ENCODE results near the gene PPP2R2D. TPM values are rescaled to one million over a fixed set of nuclear protein-coding genes. Genes with fewer than 3 reads are reported as not detected.
"Not testable (repeated sequence)": the region's sequence is repeated elsewhere in the genome, so short reads cannot be mapped to it uniquely, and the experiment has no call there.

The PPP2R2D gene
- total and polyA plus RNA-seq, 3 experiments from 2014 or later, result 23.5 to 34.0 (median 24.5) TPM

- H3K27me3 ChIP-seq (ENCODE audit: insufficient read depth, low read length, poor library complexity, severe bottlenecking), result no peaks in the 10 kb centered on the region
- peaks cover 0 to 4% (median 0%) of the 10 kb centered on the region in 3 donors for H3K4me1 Mint-ChIP-seq
- H3K4me1 ChIP-seq (ENCODE audit: insufficient read depth, low read length), result no peaks in the 10 kb centered on the region
- POLR2A ChIA-PET, result no interaction called here
- H3K9me3 Mint-ChIP-seq, result no peaks in the 10 kb centered on the region
- no peaks in the 10 kb centered on the region for H3K27me3 Mint-ChIP-seq
- CTCF ChIA-PET, result interaction anchor here (0.9 to 1.4 kb wide), 4 partner anchors 13 to 77 kb away, joined by 3 to 5 read pairs (median 3); no protein-coding TSS in a partner anchor
- no peak overlapping the region for H3K27ac ChIP-seq (ENCODE audit: low read depth, low read length)
- DNase-seq, result no peak
- no peak overlapping the region for H3K27ac Mint-ChIP-seq
- H3K4me3 ChIP-seq (ENCODE audit: low read length), result no peak overlapping the region
- H3K9me3 ChIP-seq (ENCODE audit: low read length), result no peaks in the 10 kb centered on the region
- no peak overlapping the region for H3K4me3 Mint-ChIP-seq
- H3K36me3 ChIP-seq (ENCODE audit: insufficient read depth, low read length), result peaks cover 40% of the 10 kb centered on the region
- peaks cover 16 to 90% (median 22%) of the 10 kb centered on the region in 3 donors for H3K36me3 Mint-ChIP-seq
Measured at GRCh38 chr10:131946321-131946751, 45.5 kb downstream of the PPP2R2D start.

DNA sequence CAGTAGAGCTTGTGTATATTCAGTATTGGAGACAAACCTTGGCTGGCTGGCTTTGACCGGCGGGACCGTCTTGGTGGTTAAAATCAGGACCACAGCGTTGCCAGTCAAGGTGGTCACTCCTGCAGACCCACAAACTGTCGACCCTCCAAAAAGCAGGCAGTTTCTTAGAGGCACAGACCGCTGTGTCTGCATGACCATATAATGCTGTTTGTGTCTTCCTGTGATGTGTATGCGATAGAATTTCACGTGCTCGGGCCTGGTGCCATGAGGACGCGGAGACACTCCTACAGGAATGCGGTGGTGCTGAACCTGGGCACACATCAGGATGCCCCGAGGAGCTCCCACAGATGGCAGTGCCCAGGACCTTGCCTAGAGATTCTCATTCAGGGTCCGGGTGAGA is 46.1 kb downstream of the PPP2R2D start:
- DNase-seq, result no peak
- ChIA-PET CTCF (interaction anchor here (0.9 to 1.4 kb wide), 3 partner anchors 14 to 76 kb away, joined by 3 to 5 read pairs (median 3); no protein-coding TSS in a partner anchor), POLR2A (no interaction called here)
- H3K27me3 ChIP-seq (ENCODE audit: insufficient read depth, low read length, poor library complexity, severe bottlenecking), result no peaks in the 10 kb centered on the region
- peaks cover 16 to 88% (median 24%) of the 10 kb centered on the region in 3 donors for H3K36me3 Mint-ChIP-seq
- H3K4me1 Mint-ChIP-seq, result peaks cover 0 to 4% (median 0%) of the 10 kb centered on the region in 3 donors
- H3K27me3 Mint-ChIP-seq, result no peaks in the 10 kb centered on the region
- no peak overlapping the region for H3K27ac ChIP-seq (ENCODE audit: low read depth, low read length)
- no peak overlapping the region for H3K4me3 Mint-ChIP-seq
- peak overlapping the region in 3 of 8 donors; percentile 11 to 74 (median 72) for H3K27ac Mint-ChIP-seq
- no peaks in the 10 kb centered on the region for H3K9me3 ChIP-seq (ENCODE audit: low read length)
- H3K4me1 ChIP-seq (ENCODE audit: insufficient read depth, low read length), result no peaks in the 10 kb centered on the region
- H3K4me3 ChIP-seq (ENCODE audit: low read length), result no peak overlapping the region
- H3K36me3 ChIP-seq (ENCODE audit: insufficient read depth, low read length), result peaks cover 40% of the 10 kb centered on the region
- no peaks in the 10 kb centered on the region for H3K9me3 Mint-ChIP-seq

DNA sequence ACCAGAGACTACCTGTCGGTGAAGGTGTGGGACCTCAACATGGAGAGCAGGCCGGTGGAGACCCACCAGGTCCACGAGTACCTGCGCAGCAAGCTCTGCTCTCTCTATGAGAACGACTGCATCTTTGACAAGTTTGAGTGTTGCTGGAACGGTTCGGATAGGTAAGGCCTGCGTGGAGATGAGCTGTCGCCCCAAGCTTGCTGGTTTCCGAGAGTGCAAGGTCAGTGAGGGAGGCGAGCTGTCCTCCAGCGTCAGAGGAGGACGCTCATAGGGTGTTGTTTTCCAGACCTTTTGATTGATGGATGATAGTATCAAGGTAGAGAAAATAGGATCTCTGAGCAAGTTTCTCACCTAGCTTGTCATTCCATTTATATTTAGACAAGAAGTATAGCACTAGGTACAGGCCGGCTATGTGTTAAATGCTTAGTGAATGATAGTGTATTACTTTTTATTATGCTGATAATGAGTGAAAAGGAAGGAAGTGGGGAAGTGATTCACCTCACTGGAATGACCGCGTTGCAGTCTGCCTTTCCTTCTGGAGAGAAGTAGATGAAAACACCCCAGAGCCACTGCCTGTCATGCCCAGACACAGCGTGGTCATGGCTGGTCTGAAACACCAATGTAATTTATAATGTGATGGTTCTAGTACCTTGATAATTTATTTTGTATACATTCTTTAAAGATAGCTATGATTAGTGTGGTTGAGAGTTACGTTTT is 47.0 kb downstream of the PPP2R2D start:
- POLR2A ChIA-PET, result no interaction called here
- H3K9me3 Mint-ChIP-seq, result no peaks in the 10 kb centered on the region

GRCh38 chr10:131948501-131948900 is 47.7 kb downstream of the PPP2R2D start:
- H3K27ac ChIP-seq (ENCODE audit: low read depth, low read length), result no peak overlapping the region
- H3K27me3 Mint-ChIP-seq, result no peaks in the 10 kb centered on the region
- no peak for DNase-seq
- H3K4me1 Mint-ChIP-seq, result no peaks in the 10 kb centered on the region
- H3K36me3 ChIP-seq (ENCODE audit: insufficient read depth, low read length), result peaks cover 40% of the 10 kb centered on the region
- CTCF ChIA-PET, result interaction anchor here (2.3 kb wide), 1 partner anchor 74 kb away, joined by 6 read pairs; no protein-coding TSS in a partner anchor
- H3K4me3 ChIP-seq (ENCODE audit: low read length), result no peak overlapping the region
- no peaks in the 10 kb centered on the region for H3K9me3 Mint-ChIP-seq
- no peaks in the 10 kb centered on the region for H3K9me3 ChIP-seq (ENCODE audit: low read length)
- H3K36me3 Mint-ChIP-seq, result peaks cover 16 to 77% (median 25%) of the 10 kb centered on the region in 3 donors
- H3K27ac Mint-ChIP-seq, result no peak overlapping the region
- no peaks in the 10 kb centered on the region for H3K27me3 ChIP-seq (ENCODE audit: insufficient read depth, low read length, poor library complexity, severe bottlenecking)
- POLR2A ChIA-PET, result no interaction called here
- H3K4me1 ChIP-seq (ENCODE audit: insufficient read depth, low read length), result no peaks in the 10 kb centered on the region
- no peak overlapping the region for H3K4me3 Mint-ChIP-seq

More for the DNA sequence above, 47.0 kb downstream of the PPP2R2D start:
- no peak for DNase-seq
- Mint-ChIP-seq H3K27ac (peak overlapping the region in 2 of 8 donors; percentile 47 to 61), H3K36me3 (peaks cover 16 to 81% (median 25%) of the 10 kb centered on the region in 3 donors), H3K27me3 (no peaks in the 10 kb centered on the region), H3K4me1 (no peaks in the 10 kb centered on the region), H3K4me3 (no peak overlapping the region)
- no peaks in the 10 kb centered on the region for H3K4me1 ChIP-seq (ENCODE audit: insufficient read depth, low read length)
- H3K9me3 ChIP-seq (ENCODE audit: low read length), result no peaks in the 10 kb centered on the region
- no peaks in the 10 kb centered on the region for H3K27me3 ChIP-seq (ENCODE audit: insufficient read depth, low read length, poor library complexity, severe bottlenecking)
- H3K27ac ChIP-seq (ENCODE audit: low read depth, low read length), result no peak overlapping the region
- H3K4me3 ChIP-seq (ENCODE audit: low read length), result no peak overlapping the region
- peaks cover 40% of the 10 kb centered on the region for H3K36me3 ChIP-seq (ENCODE audit: insufficient read depth, low read length)
- CTCF ChIA-PET, result interaction anchor here (2.3 kb wide), 1 partner anchor 75 kb away, joined by 6 read pairs; no protein-coding TSS in a partner anchor

DNA sequence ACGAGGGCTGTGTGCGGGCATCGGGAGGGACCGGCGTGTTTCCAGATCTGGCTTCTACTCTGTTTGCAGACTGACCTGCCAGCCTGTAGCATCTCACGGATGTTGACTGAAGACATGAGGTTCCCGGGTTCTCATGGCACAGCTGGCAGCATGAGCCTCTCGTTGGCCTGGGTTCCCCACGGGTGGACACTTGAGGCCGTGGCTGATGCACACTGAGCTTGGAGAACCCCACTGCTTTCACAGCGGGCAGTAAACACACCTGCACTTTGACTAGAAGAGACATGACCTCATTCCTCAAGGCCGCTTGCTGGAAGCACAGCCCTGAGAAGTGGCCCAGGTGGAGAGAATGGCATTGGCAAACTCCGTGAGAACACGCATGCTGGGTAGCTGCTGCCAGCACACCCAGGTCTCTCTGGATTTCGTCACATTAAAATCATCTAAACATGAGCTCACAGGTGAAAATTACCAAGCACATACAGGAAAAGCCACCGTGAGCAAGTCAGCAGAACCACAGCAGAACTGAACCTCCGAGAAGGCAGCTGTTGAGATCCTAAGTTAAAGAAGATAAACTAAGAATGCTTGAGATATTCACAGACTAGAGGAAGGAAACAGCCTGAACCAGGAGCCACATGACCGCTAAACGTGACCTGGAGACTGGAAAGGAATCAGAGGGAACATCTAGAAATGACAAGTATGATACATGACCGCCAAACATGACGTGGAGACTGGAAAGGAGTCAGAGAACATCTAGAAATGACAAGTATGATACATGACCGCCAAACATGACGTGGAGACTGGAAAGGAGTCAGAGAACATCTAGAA is 48.4 kb downstream of the PPP2R2D start:
- peaks cover 12 to 78% (median 26%) of the 10 kb centered on the region in 3 donors for H3K36me3 Mint-ChIP-seq
- H3K27ac Mint-ChIP-seq, result no peak overlapping the region
- no peak for DNase-seq
- no peak overlapping the region for H3K4me3 Mint-ChIP-seq
- no peaks in the 10 kb centered on the region for H3K27me3 ChIP-seq (ENCODE audit: insufficient read depth, low read length, poor library complexity, severe bottlenecking)
- ChIA-PET CTCF (interaction anchor here (2.3 kb wide), 1 partner anchor 74 kb away, joined by 6 read pairs; no protein-coding TSS in a partner anchor), POLR2A (no interaction called here)
- no peaks in the 10 kb centered on the region for H3K4me1 ChIP-seq (ENCODE audit: insufficient read depth, low read length)
- no peaks in the 10 kb centered on the region for H3K9me3 Mint-ChIP-seq
- no peaks in the 10 kb centered on the region for H3K27me3 Mint-ChIP-seq
- H3K36me3 ChIP-seq (ENCODE audit: insufficient read depth, low read length), result peaks cover 40% of the 10 kb centered on the region
- no peaks in the 10 kb centered on the region for H3K4me1 Mint-ChIP-seq
- H3K4me3 ChIP-seq (ENCODE audit: low read length), result no peak overlapping the region
- H3K9me3 ChIP-seq (ENCODE audit: low read length), result no peaks in the 10 kb centered on the region
- H3K27ac ChIP-seq (ENCODE audit: low read depth, low read length), result no peak overlapping the region

DNA sequence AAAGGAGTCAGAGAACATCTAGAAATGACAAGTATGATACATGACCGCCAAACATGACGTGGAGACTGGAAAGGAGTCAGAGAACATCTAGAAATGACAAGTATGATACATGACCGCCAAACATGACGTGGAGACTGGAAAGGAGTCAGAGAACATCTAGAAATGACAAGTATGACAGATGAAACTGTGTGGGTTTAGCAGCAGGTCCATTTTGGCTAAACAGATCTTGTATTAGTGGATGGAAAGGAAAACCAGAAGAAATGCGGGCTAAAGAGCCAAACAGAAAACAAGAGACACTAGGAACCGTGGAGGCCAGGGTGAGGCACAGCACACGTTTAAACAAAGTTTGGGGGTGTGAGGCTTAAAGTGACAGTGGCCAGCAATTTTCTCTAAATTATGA is 49.1 kb downstream of the PPP2R2D start:
- POLR2A ChIA-PET; H3K4me1 Mint-ChIP-seq; H3K9me3 ChIP-seq (ENCODE audit: low read length); H3K4me3 Mint-ChIP-seq; H3K4me1 ChIP-seq (ENCODE audit: insufficient read depth, low read length); H3K4me3 ChIP-seq (ENCODE audit: low read length); H3K27ac ChIP-seq (ENCODE audit: low read depth, low read length); H3K27me3 ChIP-seq (ENCODE audit: insufficient read depth, low read length, poor library complexity, severe bottlenecking); H3K27me3 Mint-ChIP-seq; DNase-seq; H3K9me3 Mint-ChIP-seq: not testable (repeated sequence)
- CTCF ChIA-PET, result interaction anchor here (2.3 kb wide), 1 partner anchor 73 kb away, joined by 6 read pairs; no protein-coding TSS in a partner anchor
- H3K36me3 Mint-ChIP-seq, result peaks cover 12 to 80% (median 30%) of the 10 kb centered on the region in 3 donors
- H3K36me3 ChIP-seq (ENCODE audit: insufficient read depth, low read length), result peaks cover 42% of the 10 kb centered on the region
- peak overlapping the region in 1 of 8 donors; percentile 52 for H3K27ac Mint-ChIP-seq

- ChIA-PET CTCF (no interaction called here), POLR2A (no interaction called here)
- no peaks in the 10 kb centered on the region for H3K9me3 Mint-ChIP-seq
Measured at GRCh38 chr10:131954356-131954965, 53.7 kb downstream of the PPP2R2D start.

More at GRCh38 chr10:131954356-131954965, 53.7 kb downstream of the PPP2R2D start:
- H3K4me3 ChIP-seq (ENCODE audit: low read length), result no peak overlapping the region
- peak overlapping the region in 1 of 8 donors; percentile 25 for H3K27ac Mint-ChIP-seq
- DNase-seq, result no peak
- no peaks in the 10 kb centered on the region for H3K4me1 ChIP-seq (ENCODE audit: insufficient read depth, low read length)
- H3K9me3 ChIP-seq (ENCODE audit: low read length), result no peaks in the 10 kb centered on the region
- H3K27me3 Mint-ChIP-seq, result no peaks in the 10 kb centered on the region
- no peaks in the 10 kb centered on the region for H3K4me1 Mint-ChIP-seq
- H3K4me3 Mint-ChIP-seq, result no peak overlapping the region
- peaks cover 28% of the 10 kb centered on the region for H3K36me3 ChIP-seq (ENCODE audit: insufficient read depth, low read length)
- H3K27me3 ChIP-seq (ENCODE audit: insufficient read depth, low read length, poor library complexity, severe bottlenecking), result no peaks in the 10 kb centered on the region
- H3K36me3 Mint-ChIP-seq, result peaks cover 16 to 67% (median 27%) of the 10 kb centered on the region in 3 donors
- no peak overlapping the region for H3K27ac ChIP-seq (ENCODE audit: low read depth, low read length)

Measured in CD8-positive, alpha-beta memory T cell (primary cell).